Lower leg skin (tissue), 4 donors: Measurements from ENCODE around the gene RGS5. TPM values are rescaled to one million over a fixed set of nuclear protein-coding genes. Genes with fewer than 3 reads are reported as not detected.

Experiments
- DNase-seq, 2 donors: peaks; one replicate each; pipeline ENCODE4 v3.0.0-alpha.2; 2019; ENCODE audit warnings: low spot score in 2 of 2
- H3K4me3 ChIP-seq: fragments of 200-600 bp; sonication (generic); 2 replicates; pipeline ENCODE4 v1.5.1; 2017; ENCODE audit warnings: mild to moderate bottlenecking, low read depth; ENCODE audit not compliant: poor library complexity, severe bottlenecking
- CTCF ChIP-seq, 3 donors: fragments of 450-650 bp; IDR thresholded peaks; one replicate each; pipeline ENCODE4 v1.5.1; 2016; ENCODE audit warnings: antibody characterized with exemption in 3 of 3, mild to moderate bottlenecking in 3 of 3, moderate library complexity in 2 of 3
- POLR2A ChIP-seq, 2 donors: fragments of 450-650 bp; IDR thresholded peaks; one replicate each; pipeline ENCODE4 v1.6.1; 2016 to 2017; ENCODE audit warnings: antibody characterized with exemption in 2 of 2, mild to moderate bottlenecking in 1 of 2, moderate library complexity in 1 of 2
- WGBS, 2 donors: methylation state at CpG; one replicate each; pipeline ENCODE4 v1.1.5; 2018; 5-methylcytosine and 5-hydroxymethylcytosine counted together
- intact Hi-C: fragments of 100-400 bp; cut with DNase I; formaldehyde crosslinking; loops from one replicate; pipeline ENCODE4 v1.15.0; 2023; ENCODE audit warnings: low total_unique reads
- total RNA-seq, 4 donors: library from RNA; depleted of rRNA; stranded (reverse); fragments of >200 nt; gene quantifications; one replicate each; pipeline ENCODE4 v1.1.0, GENCODE V29; 2016

Gene RGS5
- total RNA-seq, 4 donors from 2014 or later = 16.0 to 59.0 (median 33.2) TPM

GRCh38 chr1:163161337-163161736 is 41.4 kb downstream of the RGS5 start:
- no peak for DNase-seq
- 67 to 76% methylated on average over 2 of the region's 2 CpGs for WGBS, 2 donors
- no peak for TF ChIP-seq CTCF (IDR thresholded peaks at IDR 0.05)
- no peak for TF ChIP-seq POLR2A (IDR thresholded peaks at IDR 0.05)
- no peak overlapping the region for H3K4me3 ChIP-seq
- intact Hi-C loops = no loop called here

GRCh38 chr1:163155606-163156005 is 47.1 kb downstream of the RGS5 start:
- WGBS, 2 donors = 89 to 93% methylated on average over 5 of the region's 5 CpGs
- intact Hi-C loops = no loop called here
- no peak for DNase-seq
- TF ChIP-seq CTCF (IDR thresholded peaks at IDR 0.05) (no peak), POLR2A (IDR thresholded peaks at IDR 0.05) (no peak)
- H3K4me3 ChIP-seq = no peak overlapping the region

GRCh38 chr1:163148911-163149310 is 53.8 kb downstream of the RGS5 start:
- no peak for TF ChIP-seq POLR2A (IDR thresholded peaks at IDR 0.05)
- TF ChIP-seq CTCF (IDR thresholded peaks at IDR 0.05) = no peak
- intact Hi-C loops = no loop called here
- no peak for DNase-seq
- 74 to 77% methylated on average over 2 of the region's 2 CpGs for WGBS, 2 donors
- no peak overlapping the region for H3K4me3 ChIP-seq

DNA sequence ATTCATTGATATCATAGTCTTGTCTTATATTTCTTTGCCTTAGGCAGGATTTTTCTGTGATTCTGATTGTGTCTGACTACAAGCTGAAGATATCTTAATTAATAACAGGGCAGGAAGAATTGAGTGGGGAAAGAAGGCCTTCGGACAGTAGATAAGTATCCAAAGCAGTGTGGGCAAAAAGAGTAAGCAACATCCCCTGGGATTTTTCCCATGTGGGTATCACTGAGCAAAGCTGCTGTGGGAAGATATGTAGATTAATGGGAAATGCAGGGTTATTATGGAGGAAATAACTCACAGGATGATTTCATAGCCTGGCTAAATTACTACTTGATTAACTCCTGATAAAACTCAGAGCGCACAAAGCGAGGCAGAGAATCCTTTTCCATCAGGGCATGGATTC is 55.7 kb downstream of the RGS5 start:
- intact Hi-C loops = no loop called here
- DNase-seq = no peak
- no peak overlapping the region for H3K4me3 ChIP-seq
- WGBS, 2 donors = 85 to 87% methylated on average over 3 of the region's 3 CpGs
- no peak for TF ChIP-seq CTCF (IDR thresholded peaks at IDR 0.05)
- TF ChIP-seq POLR2A (IDR thresholded peaks at IDR 0.05) = no peak

DNA sequence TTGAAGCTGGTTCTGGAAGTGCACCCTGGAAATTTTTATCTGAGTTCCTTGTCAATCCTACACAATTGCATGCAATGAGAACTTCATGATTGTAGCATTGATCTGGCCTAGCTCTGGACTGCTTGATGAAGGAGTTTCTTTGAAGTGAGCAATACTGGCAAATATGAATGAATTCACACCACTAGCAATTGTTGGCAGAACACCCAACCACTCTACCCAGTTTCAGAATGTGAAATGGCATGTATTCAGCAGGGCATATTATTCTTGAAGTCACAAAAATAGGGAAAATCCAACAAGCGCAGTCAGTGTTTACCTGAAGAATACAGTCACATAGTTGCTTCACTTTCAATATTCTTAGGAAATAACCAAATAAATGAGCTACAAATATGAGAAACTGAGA is 57.3 kb downstream of the RGS5 start:
- no peak overlapping the region for H3K4me3 ChIP-seq
- TF ChIP-seq POLR2A (IDR thresholded peaks at IDR 0.05) (no peak), CTCF (IDR thresholded peaks at IDR 0.05) (no peak)
- intact Hi-C loops = no loop called here
- no peak for DNase-seq
- WGBS, 2 donors = 50 to 95% methylated on average over 1 of the region's 1 CpG

- 66 to 75% methylated on average over 3 of the region's 3 CpGs for WGBS, 2 donors
- no peak overlapping the region for H3K4me3 ChIP-seq
- intact Hi-C loops = no loop called here
- TF ChIP-seq POLR2A (IDR thresholded peaks at IDR 0.05) = no peak
- no peak for TF ChIP-seq CTCF (IDR thresholded peaks at IDR 0.05)
- DNase-seq = no peak
These were observed 58.3 kb downstream of the RGS5 start for GRCh38 chr1:163144418-163144817.
